ENCODE data around the gene CNN3. TPM values are rescaled to one million over a fixed set of nuclear protein-coding genes. Genes with fewer than 3 reads are reported as not detected.

The CNN3 gene
- total RNA-seq: 100 to 1,000 TPM in 2 of 3 donors, 10 to 100 TPM in 1; 61.3 to 165 (median 129) TPM
- long read RNA-seq, donor 1, transcript CNN3-201 (7 exons, 2,165 nt): major isoform, 263 of 273 reads
- long read RNA-seq, donor 1, partial matches to known transcripts: 2 of 273 reads
- long read RNA-seq, donor 1, other reads (novel, unspliced or antisense): 8 of 273 reads
- long read RNA-seq, donor 2, transcript CNN3-201 (7 exons, 2,165 nt): major isoform, 184 of 217 reads
- long read RNA-seq, donor 2, partial matches to known transcripts: 18 of 217 reads
- long read RNA-seq, donor 2, other reads (novel, unspliced or antisense): 15 of 217 reads

GRCh38 chr1:94926915-94927404 lies at the start of gene CNN3:
CNN3 (minus strand) TSS chr1:94927110; CDS start chr1:94926894, 216 bp downstream.
- H3K4me1 ChIP-seq (ENCODE audit: low read depth): peaks cover 34% of the 10 kb centered on the region
- peak; percentile 90 for ATAC-seq
- DNase-seq: peak; percentile 89 to 96 (median 94)
- no peaks in the 10 kb centered on the region for H3K9me3 ChIP-seq
- no peaks in the 10 kb centered on the region for H3K36me3 ChIP-seq (ENCODE audit: low read depth)
- TF ChIP-seq CTCF (IDR thresholded peaks at IDR 0.05): no peak
- intact Hi-C loops (cut with DNase I, micrococcal nuclease): loop anchor here (5.0 to 10.0 kb wide), 3 partner anchors 65 to 118 kb away; no protein-coding TSS in a partner anchor
- H3K4me3 ChIP-seq: peak within 1 kb of the TSS; percentile 75

GRCh38 chr1:94974824-94975223 lies 47.9 kb upstream of the CNN3 start:
- Histone ChIP-seq H3K4me3 (no peak overlapping the region), H3K9me3 (no peaks in the 10 kb centered on the region), H3K4me1 (ENCODE audit: low read depth) (peaks cover 12% of the 10 kb centered on the region), H3K36me3 (ENCODE audit: low read depth) (no peaks in the 10 kb centered on the region)
- ATAC-seq (peak; percentile 51), DNase-seq (no peak)
- TF ChIP-seq CTCF (IDR thresholded peaks at IDR 0.05): no peak
- intact Hi-C loops (cut with DNase I, micrococcal nuclease): no loop called here

GRCh38 chr1:94974241-94974640 lies 47.3 kb upstream of the CNN3 start:
- TF ChIP-seq CTCF (IDR thresholded peaks at IDR 0.05): no peak
- H3K9me3 ChIP-seq: no peaks in the 10 kb centered on the region
- no peak for DNase-seq
- H3K4me3 ChIP-seq: no peak overlapping the region
- H3K36me3 ChIP-seq (ENCODE audit: low read depth): no peaks in the 10 kb centered on the region
- ATAC-seq: no peak
- intact Hi-C loops (cut with DNase I, micrococcal nuclease): no loop called here
- peaks cover 7% of the 10 kb centered on the region for H3K4me1 ChIP-seq (ENCODE audit: low read depth)

- no peak for TF ChIP-seq CTCF (IDR thresholded peaks at IDR 0.05)
- no peak overlapping the region for H3K4me3 ChIP-seq
- H3K4me1 ChIP-seq (ENCODE audit: low read depth): peaks cover 4% of the 10 kb centered on the region
- no peaks in the 10 kb centered on the region for H3K9me3 ChIP-seq
- no peaks in the 10 kb centered on the region for H3K36me3 ChIP-seq (ENCODE audit: low read depth)
- no peak for ATAC-seq
- intact Hi-C loops (cut with DNase I, micrococcal nuclease): no loop called here
- DNase-seq: no peak
Measured at GRCh38 chr1:94973309-94973922, 46.5 kb upstream of the CNN3 start.

- H3K4me1 ChIP-seq (ENCODE audit: low read depth): no peaks in the 10 kb centered on the region
- no peaks in the 10 kb centered on the region for H3K36me3 ChIP-seq (ENCODE audit: low read depth)
- no peak for DNase-seq
- TF ChIP-seq CTCF (IDR thresholded peaks at IDR 0.05): no peak
- H3K4me3 ChIP-seq: no peak overlapping the region
- H3K9me3 ChIP-seq: no peaks in the 10 kb centered on the region
- intact Hi-C loops (cut with DNase I, micrococcal nuclease): no loop called here
- ATAC-seq: no peak
Measured at GRCh38 chr1:94971491-94971924, 44.6 kb upstream of the CNN3 start.
